CD4-positive, alpha-beta T cell treated with Interleukin-6 at 100 ng/mL for 8 hours (primary cell): ENCODE data around the gene TPCN2.

Source experiments
- DNase-seq: peaks from one replicate; pipeline ENCODE4 v3.0.0-alpha.2; 2020; ENCODE audit warnings: mixed read lengths, low spot score

The TPCN2 gene

DNA sequence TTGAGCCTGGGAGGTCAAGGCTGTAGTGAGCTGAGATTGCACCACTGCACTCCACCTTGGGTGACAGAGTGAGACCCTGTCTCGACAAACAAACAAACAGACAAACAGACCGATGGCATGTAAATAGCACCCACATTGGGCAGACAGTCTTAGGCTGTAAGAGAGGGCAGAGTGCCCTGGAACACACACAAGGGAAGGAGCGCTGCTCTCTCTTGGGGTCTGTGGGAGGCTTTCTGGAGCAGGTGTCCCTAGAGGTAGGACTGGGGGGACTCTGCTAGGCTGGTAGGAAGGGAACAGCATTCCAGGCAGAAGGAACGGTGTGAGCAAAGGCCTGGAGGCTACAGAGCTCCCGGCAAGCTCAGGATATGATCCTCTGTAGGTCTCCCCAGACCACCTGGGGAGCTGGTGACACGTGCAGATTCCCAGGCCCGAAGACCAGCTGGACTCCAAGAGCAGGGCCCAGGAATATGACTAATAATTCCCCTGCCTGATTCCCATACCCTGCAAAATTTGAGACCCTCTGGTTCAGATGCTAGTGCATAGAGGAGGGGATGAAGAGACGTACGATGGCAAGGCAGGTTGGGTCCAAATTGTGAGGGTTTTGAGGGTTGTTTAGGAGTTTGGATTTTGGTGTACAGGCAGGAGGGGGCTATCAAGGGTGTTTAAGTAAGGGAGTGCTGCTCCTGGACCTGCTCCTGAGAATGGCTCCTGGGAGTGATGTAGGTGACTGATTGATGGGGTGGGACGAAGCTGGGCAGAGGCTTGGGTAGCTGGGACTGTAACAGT, 118.6 kb downstream of the TPCN2 start:
- DNase-seq = no peak

GRCh38 chr11:69167916-69168691, 119.4 kb downstream of the TPCN2 start:
- DNase-seq = no peak

GRCh38 chr11:69169479-69169878, 120.7 kb downstream of the TPCN2 start:
- no peak for DNase-seq

DNA sequence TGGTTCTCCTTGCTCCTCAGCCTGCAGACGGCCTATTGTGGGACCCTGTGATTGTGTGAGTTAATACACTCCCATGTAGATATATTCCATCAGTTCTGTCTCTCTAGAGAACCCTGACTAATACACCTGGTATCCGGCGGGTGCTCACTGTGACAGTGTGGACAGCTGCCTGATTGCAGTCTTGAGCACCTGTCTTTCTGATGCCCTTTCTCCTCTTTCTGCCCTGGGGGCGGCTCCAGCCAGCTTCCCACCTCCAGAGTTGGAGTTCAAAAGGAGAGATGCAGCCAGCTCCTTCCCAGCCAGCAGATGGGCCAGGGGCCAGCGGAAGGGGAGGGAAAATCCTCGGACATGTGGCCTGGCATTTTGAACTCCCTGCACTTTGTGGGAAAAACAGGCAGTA, 122.0 kb downstream of the TPCN2 start:
- no peak for DNase-seq

DNA sequence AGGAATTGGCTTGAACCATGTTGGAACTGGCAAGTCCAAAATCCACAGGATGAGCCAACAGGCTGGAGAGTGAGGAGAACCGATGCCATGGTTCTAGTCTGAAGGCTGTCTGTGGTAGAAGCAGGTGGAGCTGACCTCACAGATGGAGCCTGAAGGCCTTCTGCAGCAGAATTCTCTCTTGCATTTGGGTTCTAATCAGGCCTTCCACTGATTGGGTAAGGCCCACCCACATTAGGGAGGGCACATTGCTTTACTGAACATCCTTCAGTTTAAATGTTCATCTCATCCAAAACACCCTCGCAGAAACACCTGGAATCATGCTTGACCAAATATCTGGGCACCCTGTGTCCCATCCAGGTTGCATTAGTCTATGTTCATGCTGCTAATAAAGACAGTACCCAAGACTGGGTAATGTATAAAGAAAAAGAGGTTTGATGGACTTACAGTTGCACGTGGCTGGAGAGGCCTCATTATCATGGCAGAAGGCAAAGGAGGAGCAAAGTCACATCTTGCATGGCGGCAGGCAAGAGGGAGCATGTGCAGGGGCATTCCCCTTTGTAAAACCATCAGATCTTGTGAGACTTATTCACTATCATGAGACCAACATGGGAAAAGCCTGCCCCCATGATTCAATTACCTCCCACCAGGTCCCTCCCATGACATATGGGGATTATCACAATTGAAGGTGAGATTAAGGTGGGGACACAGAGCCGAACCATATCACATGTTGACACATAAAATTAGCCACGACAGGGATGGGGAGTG, 122.9 kb downstream of the TPCN2 start:
- no peak for DNase-seq

- DNase-seq = no peak
Measured at GRCh38 chr11:69172674-69173073, 123.9 kb downstream of the TPCN2 start.

GRCh38 chr11:69173331-69173730, 124.6 kb downstream of the TPCN2 start:
- no peak for DNase-seq

GRCh38 chr11:69173925-69174581, 125.3 kb downstream of the TPCN2 start:
- DNase-seq = no peak

- DNase-seq = no peak
Measured at GRCh38 chr11:69174841-69175240, 126.1 kb downstream of the TPCN2 start.

DNA sequence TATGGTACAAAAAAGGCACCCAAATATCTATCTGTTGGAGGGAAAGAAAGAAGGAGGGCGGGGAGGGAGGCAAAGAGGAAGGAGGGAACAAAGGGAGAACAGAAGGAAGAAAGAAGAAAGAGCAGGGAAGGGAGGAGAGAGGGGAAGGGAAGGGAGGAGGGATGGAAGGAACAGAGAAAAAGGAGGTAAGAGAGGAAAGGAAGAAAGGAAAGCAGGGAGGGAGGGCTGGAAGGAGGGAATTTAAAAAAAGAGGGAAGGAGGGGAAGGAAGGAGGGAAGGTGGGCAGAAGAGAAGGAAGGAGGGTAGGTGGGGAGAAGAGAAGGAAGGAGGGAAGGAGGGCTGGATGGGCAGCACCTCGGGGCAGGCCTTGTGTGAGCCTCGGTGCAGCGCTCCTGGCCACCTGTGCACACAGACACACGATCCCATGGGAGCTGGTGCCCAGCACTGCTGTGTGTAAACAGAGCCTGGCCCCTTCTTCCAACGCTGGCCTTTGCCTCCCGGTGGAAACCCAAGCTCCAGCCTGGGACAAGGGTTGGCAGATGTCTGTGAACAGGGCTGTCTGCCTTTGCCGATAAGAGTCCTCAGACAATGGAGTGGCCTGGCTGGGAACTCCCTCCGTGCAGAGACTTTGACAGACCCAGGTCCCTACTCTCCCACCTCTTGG, 130.2 kb downstream of the TPCN2 start:
- no peak for DNase-seq

DNA sequence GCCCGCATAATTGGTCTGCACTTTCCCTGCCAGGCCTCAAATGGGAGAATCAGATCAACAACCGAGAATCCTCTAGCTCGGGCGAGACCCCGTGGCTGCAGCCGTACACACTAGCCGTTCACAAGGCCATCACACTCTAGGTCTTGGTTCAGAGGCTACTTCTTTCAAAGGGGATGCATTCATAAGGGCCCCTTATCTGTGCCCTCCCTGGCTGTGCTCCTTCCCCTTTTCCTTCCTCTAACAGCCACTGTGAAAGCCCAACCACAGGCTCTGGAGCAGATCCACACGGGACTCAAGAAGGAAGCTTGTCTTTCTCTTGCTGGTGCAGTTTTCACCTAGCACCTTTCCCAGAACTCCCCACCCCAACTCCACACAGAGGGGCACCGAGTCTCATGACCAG, 131.5 kb downstream of the TPCN2 start:
- no peak for DNase-seq

- DNase-seq = no peak
Measured at GRCh38 chr11:69180726-69181125, 132.0 kb downstream of the TPCN2 start.

DNA sequence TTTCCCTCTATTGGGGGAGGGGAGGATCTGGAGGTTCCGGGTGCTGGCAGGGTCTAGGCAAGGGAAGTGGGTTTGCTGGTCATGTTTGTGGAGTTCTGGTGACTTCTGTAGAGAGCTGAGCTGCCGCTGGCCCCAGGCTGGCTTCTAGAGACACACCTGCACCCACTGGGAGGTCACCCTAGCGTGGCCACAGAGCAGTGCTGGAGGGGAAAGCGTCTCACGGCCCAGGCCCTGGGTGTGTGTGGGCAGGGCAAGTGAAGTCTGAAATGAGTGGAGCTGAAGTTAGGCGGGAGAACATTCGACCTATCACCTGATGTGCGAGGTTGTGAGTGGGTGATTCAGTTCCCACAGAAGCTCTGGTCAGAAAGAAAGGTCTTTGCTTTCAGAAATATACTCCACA, 134.9 kb downstream of the TPCN2 start:
- no peak for DNase-seq
